ENCODE data around the gene PATL1.
A peak's percentile ranks its signal among the peaks of the same experiment; 100 is the strongest.

DNA sequence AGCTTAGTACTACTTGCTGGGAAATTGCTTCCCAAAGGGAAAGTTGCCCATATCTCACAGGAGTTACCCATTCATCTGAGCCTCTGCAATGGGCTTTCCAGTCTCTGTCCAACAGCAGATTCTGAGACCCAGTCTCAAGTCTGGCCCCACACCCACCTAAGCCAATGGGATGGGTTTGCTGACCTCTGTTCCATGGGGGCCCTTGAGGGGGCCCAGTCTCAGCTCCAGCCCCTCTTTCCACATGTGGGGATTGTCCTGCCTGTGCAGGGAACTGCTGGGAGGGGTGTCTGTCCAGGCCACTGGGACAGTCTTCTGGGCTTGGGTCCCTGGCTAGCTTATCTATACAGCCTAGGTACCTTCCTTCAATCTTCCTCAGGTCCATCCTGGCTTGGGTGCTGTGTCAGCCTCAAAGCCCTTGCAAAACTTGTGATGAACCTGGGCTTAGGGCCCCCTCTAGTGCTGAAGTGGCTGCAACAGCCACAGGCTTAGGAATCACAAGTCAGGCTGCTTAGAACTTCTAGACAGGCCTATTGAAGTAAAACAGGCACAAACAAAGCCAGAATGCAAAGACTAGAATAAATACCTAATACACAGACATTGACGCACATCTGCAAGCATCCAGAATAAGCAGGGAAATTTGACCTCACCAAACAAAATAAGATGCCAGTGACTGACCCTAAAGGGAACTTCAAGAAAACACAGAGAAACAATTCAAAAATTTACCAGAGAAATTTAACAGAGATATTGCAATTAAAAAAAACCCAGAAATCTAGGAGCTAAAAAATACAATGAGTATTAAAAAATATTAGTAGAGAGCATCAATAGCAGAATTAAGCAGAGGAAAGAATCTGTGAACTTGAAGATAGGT is 11.7 kb upstream of the PATL1 start:
- TF ChIP-seq, protein P1, sequence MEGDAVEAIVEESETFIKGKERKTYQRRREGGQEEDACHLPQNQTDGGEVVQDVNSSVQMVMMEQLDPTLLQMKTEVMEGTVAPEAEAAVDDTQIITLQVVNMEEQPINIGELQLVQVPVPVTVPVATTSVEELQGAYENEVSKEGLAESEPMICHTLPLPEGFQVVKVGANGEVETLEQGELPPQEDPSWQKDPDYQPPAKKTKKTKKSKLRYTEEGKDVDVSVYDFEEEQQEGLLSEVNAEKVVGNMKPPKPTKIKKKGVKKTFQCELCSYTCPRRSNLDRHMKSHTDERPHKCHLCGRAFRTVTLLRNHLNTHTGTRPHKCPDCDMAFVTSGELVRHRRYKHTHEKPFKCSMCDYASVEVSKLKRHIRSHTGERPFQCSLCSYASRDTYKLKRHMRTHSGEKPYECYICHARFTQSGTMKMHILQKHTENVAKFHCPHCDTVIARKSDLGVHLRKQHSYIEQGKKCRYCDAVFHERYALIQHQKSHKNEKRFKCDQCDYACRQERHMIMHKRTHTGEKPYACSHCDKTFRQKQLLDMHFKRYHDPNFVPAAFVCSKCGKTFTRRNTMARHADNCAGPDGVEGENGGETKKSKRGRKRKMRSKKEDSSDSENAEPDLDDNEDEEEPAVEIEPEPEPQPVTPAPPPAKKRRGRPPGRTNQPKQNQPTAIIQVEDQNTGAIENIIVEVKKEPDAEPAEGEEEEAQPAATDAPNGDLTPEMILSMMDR (IDR thresholded peaks at IDR 0.05; ENCODE audit: low read depth, low read length) = peak; percentile 93
- TF ChIP-seq POLR2A (IDR thresholded peaks at IDR 0.05; ENCODE audit: extremely low read depth, insufficient read length) (no peak), MYC (IDR thresholded peaks at IDR 0.05; ENCODE audit: low read depth, low read length) (no peak)
